Measurements from ENCODE around the gene TRIM22. TPM values are rescaled to one million over a fixed set of nuclear protein-coding genes. Genes with fewer than 3 reads are reported as not detected.

Gene TRIM22
- total RNA-seq, 3 donors from 2014 or later, result 9.7 to 47.1 (median 31.5) TPM

DNA sequence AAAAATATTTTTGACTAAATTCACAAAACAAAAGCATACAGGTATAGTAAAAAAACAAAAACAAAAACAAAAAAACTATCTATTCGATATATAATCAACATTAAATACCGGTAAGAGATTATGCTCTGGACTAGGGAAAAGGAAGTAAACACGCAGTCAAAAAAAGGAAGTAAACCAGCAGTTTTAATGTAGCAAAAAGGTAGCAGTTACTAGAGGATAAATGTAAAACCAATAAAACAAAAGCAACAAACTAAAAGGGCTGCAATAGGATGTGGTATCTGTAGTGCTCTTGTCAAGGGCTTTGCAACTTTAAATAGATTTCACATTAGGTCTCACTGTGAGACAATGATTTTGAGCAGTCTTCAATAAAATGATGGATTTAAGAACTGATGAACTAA lies 2.4 kb downstream of the TRIM22 start:
- no peak for DNase-seq
- peak; percentile 10 for ATAC-seq
- TF ChIP-seq, protein P1, sequence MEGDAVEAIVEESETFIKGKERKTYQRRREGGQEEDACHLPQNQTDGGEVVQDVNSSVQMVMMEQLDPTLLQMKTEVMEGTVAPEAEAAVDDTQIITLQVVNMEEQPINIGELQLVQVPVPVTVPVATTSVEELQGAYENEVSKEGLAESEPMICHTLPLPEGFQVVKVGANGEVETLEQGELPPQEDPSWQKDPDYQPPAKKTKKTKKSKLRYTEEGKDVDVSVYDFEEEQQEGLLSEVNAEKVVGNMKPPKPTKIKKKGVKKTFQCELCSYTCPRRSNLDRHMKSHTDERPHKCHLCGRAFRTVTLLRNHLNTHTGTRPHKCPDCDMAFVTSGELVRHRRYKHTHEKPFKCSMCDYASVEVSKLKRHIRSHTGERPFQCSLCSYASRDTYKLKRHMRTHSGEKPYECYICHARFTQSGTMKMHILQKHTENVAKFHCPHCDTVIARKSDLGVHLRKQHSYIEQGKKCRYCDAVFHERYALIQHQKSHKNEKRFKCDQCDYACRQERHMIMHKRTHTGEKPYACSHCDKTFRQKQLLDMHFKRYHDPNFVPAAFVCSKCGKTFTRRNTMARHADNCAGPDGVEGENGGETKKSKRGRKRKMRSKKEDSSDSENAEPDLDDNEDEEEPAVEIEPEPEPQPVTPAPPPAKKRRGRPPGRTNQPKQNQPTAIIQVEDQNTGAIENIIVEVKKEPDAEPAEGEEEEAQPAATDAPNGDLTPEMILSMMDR (IDR thresholded peaks at IDR 0.05), result no peak
- Histone ChIP-seq H3K36me3 (ENCODE audit: low read depth) (no peaks in the 10 kb centered on the region), H3K9me3 (no peaks in the 10 kb centered on the region), H3K4me3 (no peak overlapping the region), H3K4me1 (ENCODE audit: low read depth) (peaks cover 4% of the 10 kb centered on the region)
- intact Hi-C loops (cut with DNase I, micrococcal nuclease), result no loop called here

DNA sequence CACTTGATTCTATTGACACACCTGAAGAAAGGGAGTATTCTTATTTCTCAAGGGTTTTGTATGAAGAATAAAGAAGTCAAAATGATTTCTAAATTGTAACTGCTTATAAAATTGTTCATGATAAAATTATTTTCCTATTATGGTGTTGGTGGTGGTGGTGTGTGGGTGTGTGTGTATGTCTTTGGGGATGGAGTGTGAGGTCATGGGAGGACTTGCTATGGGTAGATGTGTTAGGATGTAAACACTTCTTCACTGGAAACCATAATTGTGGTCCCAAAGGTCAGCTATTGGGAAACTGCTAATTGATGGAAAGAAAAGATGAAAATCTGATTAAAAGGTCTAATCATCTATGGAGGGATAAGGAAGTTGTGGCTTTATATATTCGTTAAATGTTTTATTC lies 5.1 kb downstream of the TRIM22 start:
- ATAC-seq (no peak), DNase-seq (no peak)
- H3K9me3 ChIP-seq, result no peaks in the 10 kb centered on the region
- no peaks in the 10 kb centered on the region for H3K36me3 ChIP-seq (ENCODE audit: low read depth)
- TF ChIP-seq, protein P1 (IDR thresholded peaks at IDR 0.05), result no peak
- intact Hi-C loops (cut with DNase I, micrococcal nuclease), result no loop called here
- H3K4me3 ChIP-seq, result no peak overlapping the region
- H3K4me1 ChIP-seq (ENCODE audit: low read depth), result no peaks in the 10 kb centered on the region

DNA sequence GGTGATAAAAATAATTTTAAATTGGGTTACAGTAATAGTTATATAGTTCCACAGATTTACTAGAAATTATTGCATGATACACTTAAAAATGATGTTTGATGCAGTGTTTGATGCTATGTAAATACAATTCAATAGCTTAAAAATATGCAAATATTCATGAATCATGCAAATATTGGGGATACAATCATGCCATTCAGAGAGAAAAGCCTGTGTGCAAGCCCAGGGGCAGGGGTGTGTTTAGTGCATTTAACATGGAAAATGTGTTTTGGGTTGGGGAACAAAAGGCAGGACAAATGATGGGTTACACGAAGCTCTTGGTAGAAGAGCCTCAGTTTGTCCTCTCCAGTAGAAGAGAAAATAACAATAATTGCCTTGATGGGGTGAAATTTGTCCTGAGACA lies 6.0 kb downstream of the TRIM22 start:
- TF ChIP-seq, protein P1 (IDR thresholded peaks at IDR 0.05), result no peak
- no peak for ATAC-seq
- Histone ChIP-seq H3K36me3 (ENCODE audit: low read depth) (no peaks in the 10 kb centered on the region), H3K9me3 (no peaks in the 10 kb centered on the region), H3K4me3 (no peak overlapping the region), H3K4me1 (ENCODE audit: low read depth) (no peaks in the 10 kb centered on the region)
- intact Hi-C loops (cut with DNase I, micrococcal nuclease), result no loop called here
- no peak for DNase-seq

DNA sequence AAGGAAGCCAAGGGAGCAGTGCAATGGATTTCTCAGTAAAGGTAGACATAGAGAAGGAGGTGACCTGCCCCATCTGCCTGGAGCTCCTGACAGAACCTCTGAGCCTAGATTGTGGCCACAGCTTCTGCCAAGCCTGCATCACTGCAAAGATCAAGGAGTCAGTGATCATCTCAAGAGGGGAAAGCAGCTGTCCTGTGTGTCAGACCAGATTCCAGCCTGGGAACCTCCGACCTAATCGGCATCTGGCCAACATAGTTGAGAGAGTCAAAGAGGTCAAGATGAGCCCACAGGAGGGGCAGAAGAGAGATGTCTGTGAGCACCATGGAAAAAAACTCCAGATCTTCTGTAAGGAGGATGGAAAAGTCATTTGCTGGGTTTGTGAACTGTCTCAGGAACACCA lies 6.6 kb downstream of the TRIM22 start:
- no peaks in the 10 kb centered on the region for H3K36me3 ChIP-seq (ENCODE audit: low read depth)
- no peaks in the 10 kb centered on the region for H3K9me3 ChIP-seq
- no peak overlapping the region for H3K4me3 ChIP-seq
- intact Hi-C loops (cut with DNase I, micrococcal nuclease), result no loop called here
- ATAC-seq (no peak), DNase-seq (no peak)
- TF ChIP-seq, protein P1 (IDR thresholded peaks at IDR 0.05), result no peak
- H3K4me1 ChIP-seq (ENCODE audit: low read depth), result no peaks in the 10 kb centered on the region

DNA sequence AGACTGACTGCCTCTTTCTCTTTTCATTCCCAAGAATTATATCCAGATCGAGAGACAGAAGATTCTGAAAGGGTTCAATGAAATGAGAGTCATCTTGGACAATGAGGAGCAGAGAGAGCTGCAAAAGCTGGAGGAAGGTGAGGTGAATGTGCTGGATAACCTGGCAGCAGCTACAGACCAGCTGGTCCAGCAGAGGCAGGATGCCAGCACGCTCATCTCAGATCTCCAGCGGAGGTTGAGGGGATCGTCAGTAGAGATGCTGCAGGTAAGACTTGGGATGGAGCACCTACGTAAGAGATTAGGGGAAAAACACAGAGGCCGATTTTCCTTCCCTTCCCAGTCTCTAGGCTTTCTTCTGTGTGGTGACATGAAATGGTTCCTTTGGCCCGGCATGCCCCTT lies 8.7 kb downstream of the TRIM22 start:
- TF ChIP-seq, protein P1 (IDR thresholded peaks at IDR 0.05), result no peak
- intact Hi-C loops (cut with DNase I, micrococcal nuclease), result no loop called here
- no peaks in the 10 kb centered on the region for H3K4me1 ChIP-seq (ENCODE audit: low read depth)
- no peak overlapping the region for H3K4me3 ChIP-seq
- no peak for ATAC-seq
- no peak for DNase-seq
- no peaks in the 10 kb centered on the region for H3K36me3 ChIP-seq (ENCODE audit: low read depth)
- H3K9me3 ChIP-seq, result no peaks in the 10 kb centered on the region

DNA sequence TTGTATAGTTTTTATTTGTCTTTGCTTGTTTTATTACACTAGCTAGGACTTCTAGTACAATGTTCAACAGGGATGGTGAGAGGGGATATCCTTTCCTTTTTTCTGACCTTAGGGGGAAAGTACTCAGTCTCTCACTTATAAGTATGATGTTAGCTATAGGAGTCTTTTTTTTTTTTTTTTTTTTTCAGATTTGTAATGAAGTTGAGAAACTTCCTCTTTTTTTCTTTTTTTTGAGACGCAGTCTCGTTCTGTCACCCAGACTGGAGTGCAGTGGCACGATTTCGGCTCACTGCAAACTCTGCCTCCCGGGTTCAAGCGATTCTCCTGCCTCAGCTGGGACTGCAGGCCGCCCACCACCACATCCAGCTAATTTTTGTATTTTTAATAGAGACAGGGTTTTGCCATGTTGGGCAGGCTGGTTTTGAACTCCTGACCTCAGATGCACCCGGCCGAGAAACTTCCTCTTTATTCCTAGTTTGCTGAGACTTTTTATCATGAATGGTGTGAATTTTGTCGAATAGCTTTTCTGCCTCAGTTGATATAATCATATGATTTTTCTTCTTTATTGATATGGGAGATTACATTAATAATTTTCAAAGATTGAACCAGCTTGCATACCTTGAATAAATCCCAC lies 10.9 kb downstream of the TRIM22 start:
- DNase-seq (no peak), ATAC-seq (no peak)
- Histone ChIP-seq H3K4me1 (ENCODE audit: low read depth) (no peaks in the 10 kb centered on the region), H3K36me3 (ENCODE audit: low read depth) (no peaks in the 10 kb centered on the region), H3K9me3 (no peaks in the 10 kb centered on the region), H3K4me3 (no peak overlapping the region)
- TF ChIP-seq, protein P1 (IDR thresholded peaks at IDR 0.05), result no peak
- intact Hi-C loops (cut with DNase I, micrococcal nuclease), result no loop called here

Measured in mucosa of descending colon (tissue), 3 donors.